ENCODE measurements around the gene GALK1. TPM values are rescaled to one million over a fixed set of nuclear protein-coding genes. Genes with fewer than 3 reads are reported as not detected.

GALK1 gene
- polyA plus RNA-seq, 3 donors = 44.8 to 108 (median 84.3) TPM

DNA sequence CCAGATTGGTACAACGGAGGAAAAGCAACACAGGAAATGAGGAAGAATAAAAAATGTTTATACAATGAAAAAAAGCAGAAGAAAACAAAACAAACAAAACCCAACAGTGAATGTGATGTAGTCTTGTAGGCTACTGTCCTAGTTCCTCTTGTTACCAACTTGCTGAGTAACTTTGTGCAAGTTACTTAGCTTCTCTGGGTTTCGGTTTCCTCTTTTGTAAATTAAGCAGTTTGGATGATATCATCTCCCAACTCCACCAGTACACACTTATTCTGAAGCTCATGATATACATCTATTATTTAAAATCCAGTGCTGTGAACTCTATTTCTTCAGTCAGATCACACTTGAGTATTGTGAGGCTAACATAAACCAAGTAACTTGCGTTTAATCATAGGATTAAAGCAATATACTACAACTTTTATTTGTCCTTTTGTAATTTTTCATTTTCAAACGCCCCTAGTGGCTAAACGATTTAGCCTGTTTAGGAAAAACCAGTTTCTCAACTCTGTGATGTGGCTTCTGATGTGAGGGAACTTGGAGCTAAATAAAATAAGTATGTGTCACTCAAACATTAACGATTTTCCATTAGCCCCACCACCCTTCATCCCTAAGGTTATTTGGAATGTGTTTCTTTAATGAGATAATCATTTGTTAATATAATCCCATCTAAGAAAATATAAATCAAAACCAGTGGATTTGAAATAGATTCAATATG is 18.2 kb upstream of the GALK1 start:
- intact Hi-C loops (cut with micrococcal nuclease) = loop anchor here in 1 of 2 donors (10.0 kb wide), 1 partner anchor 192 kb away; the partner anchor contains the start of genes ACOX1 and TEN1
- Mint-ChIP-seq H3K4me3 (peak overlapping the region; percentile 72 to 86), H3K4me1 (peaks cover 43% of the 10 kb centered on the region), H3K36me3 (peaks cover 8 to 10% of the 10 kb centered on the region in 2 donors), H3K27ac (peak overlapping the region; percentile 97 to 99 (median 98)), H3K9me3 (peaks cover 0 to 6% (median 0%) of the 10 kb centered on the region in 7 donors), H3K27me3 (ENCODE audit: low read depth in 3 of 3) (peaks cover 0 to 2% (median 1%) of the 10 kb centered on the region in 3 donors)
- H3K36me3 ChIP-seq (replicated peaks in 1 of 2; ENCODE audit: control insufficient read depth in 1 of 2, insufficient read depth in 2 of 2, low read length in 2 of 2) = peaks cover 8 to 9% of the 10 kb centered on the region in 2 donors
- H3K9me3 ChIP-seq (replicated peaks in 1 of 2; ENCODE audit: control insufficient read depth in 1 of 2, insufficient read depth in 1 of 2, low read length in 2 of 2) = no peaks in the 10 kb centered on the region
- no CpG with 5 or more reads among the region's 6 CpGs for WGBS (ENCODE audit: insufficient coverage)
- no peak overlapping the region for H2AFZ ChIP-seq (ENCODE audit: insufficient read depth, low read depth, low read length, poor library complexity, severe bottlenecking)
- H4K20me1 ChIP-seq (ENCODE audit: insufficient read depth, low read length) = peaks cover 13% of the 10 kb centered on the region
- H3K4me3 ChIP-seq (replicated peaks in 1 of 3; ENCODE audit: low read depth in 2 of 3, low read length in 3 of 3) = peak overlapping the region in 1 of 3 experiments; percentile 77
- no peak overlapping the region for H3K9ac ChIP-seq (ENCODE audit: insufficient read depth, low read length, poor library complexity, severe bottlenecking)
- TF ChIP-seq CTCF (IDR thresholded peaks at IDR 0.05) = peak; percentile 94
- DNase-seq = peak; percentile 83 to 97 (median 95)
- H3K27me3 ChIP-seq (ENCODE audit: control insufficient read depth in 2 of 2, insufficient read depth in 2 of 2, low read length in 2 of 2) = no peaks in the 10 kb centered on the region
- H3K4me2 ChIP-seq (replicated peaks; ENCODE audit: extremely low read depth, low read length, poor library complexity, severe bottlenecking) = peak overlapping the region; percentile 85
- peak overlapping the region; percentile 97 to 100 for H3K27ac ChIP-seq (ENCODE audit: low read depth in 1 of 2, low read length in 2 of 2)
- H3K79me2 ChIP-seq (ENCODE audit: insufficient read depth, low read length) = peaks cover 48% of the 10 kb centered on the region
- H3K4me1 ChIP-seq (ENCODE audit: control insufficient read depth in 1 of 2, insufficient read depth in 2 of 2, low read length in 2 of 2) = peaks cover 52 to 63% of the 10 kb centered on the region in 2 donors

DNA sequence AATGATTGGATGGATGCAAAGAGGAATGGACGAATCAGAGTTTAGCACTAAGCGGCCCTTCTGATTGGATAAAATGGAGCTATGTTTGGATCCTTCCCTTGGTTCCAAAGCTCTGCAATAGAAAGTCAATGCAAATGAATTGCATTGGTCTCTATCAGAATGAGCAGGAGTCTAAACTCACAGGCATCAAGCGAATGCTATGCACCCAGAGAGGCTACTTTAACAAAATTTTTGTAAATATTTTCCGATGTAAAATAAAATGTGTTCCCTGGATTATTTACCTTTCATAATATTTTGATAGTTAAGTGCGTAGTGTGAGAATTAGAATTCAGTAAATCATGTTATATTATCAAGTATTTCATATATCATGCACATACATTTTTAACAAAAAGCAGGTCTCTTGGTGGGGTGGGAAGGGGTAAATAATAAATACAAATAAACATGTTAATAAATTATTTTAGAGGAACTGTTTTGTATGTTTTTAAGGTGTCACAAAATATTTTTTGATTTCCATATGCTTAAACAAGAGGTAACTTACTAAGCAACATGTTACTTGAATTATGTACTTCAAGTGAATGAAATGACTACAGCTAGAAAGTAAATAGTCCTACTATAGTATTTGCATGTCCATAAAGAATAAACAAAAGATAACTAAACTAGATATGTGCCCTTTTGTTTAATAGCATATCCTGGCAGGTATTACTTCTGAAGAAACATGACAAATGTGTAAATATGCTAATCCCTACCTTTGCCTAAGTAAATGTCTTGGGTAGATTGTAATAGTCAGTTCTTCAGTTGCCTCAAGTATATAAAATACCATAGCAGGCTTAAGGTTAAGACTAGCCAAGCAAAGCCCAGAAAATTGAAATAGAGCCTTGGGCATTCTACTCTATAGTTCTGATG is 15.2 kb upstream of the GALK1 start:
- no peak for DNase-seq
- peaks cover 47% of the 10 kb centered on the region for H3K79me2 ChIP-seq (ENCODE audit: insufficient read depth, low read length)
- H3K27me3 Mint-ChIP-seq (ENCODE audit: low read depth in 3 of 3) = peaks cover 0 to 2% (median 1%) of the 10 kb centered on the region in 3 donors
- no peak for TF ChIP-seq CTCF (IDR thresholded peaks at IDR 0.05)
- peaks cover 28 to 38% of the 10 kb centered on the region in 2 donors for H3K36me3 Mint-ChIP-seq
- H2AFZ ChIP-seq (ENCODE audit: insufficient read depth, low read depth, low read length, poor library complexity, severe bottlenecking) = no peak overlapping the region
- peak overlapping the region in 1 of 3 experiments; percentile 99 for H3K4me3 ChIP-seq (replicated peaks in 1 of 3; ENCODE audit: low read depth in 2 of 3, low read length in 3 of 3)
- H3K4me2 ChIP-seq (replicated peaks; ENCODE audit: extremely low read depth, low read length, poor library complexity, severe bottlenecking) = peak overlapping the region; percentile 44
- H3K27me3 ChIP-seq (ENCODE audit: control insufficient read depth in 2 of 2, insufficient read depth in 2 of 2, low read length in 2 of 2) = no peaks in the 10 kb centered on the region
- H4K20me1 ChIP-seq (ENCODE audit: insufficient read depth, low read length) = peaks cover 43% of the 10 kb centered on the region
- peaks cover 22 to 31% of the 10 kb centered on the region in 2 donors for H3K36me3 ChIP-seq (replicated peaks in 1 of 2; ENCODE audit: control insufficient read depth in 1 of 2, insufficient read depth in 2 of 2, low read length in 2 of 2)
- no peaks in the 10 kb centered on the region for H3K9me3 ChIP-seq (replicated peaks in 1 of 2; ENCODE audit: control insufficient read depth in 1 of 2, insufficient read depth in 1 of 2, low read length in 2 of 2)
- intact Hi-C loops (cut with micrococcal nuclease) = loop anchor here (5.0 to 10.0 kb wide), 4 partner anchors 67 to 485 kb away; partner anchors contain the start of genes ACOX1 (in 1 of the 2), TEN1 (in 1 of the 2), UBALD2 (in 1 of the 2) and WBP2 (in 1 of the 2)
- peak overlapping the region in 1 of 2 donors; percentile 95 for H3K27ac ChIP-seq (ENCODE audit: low read depth in 1 of 2, low read length in 2 of 2)
- H3K4me3 Mint-ChIP-seq = peak overlapping the region in 1 of 2 donors; percentile 99
- peak overlapping the region; percentile 96 to 99 (median 98) for H3K27ac Mint-ChIP-seq
- peaks cover 49 to 64% of the 10 kb centered on the region in 2 donors for H3K4me1 ChIP-seq (ENCODE audit: control insufficient read depth in 1 of 2, insufficient read depth in 2 of 2, low read length in 2 of 2)
- no peak overlapping the region for H3K9ac ChIP-seq (ENCODE audit: insufficient read depth, low read length, poor library complexity, severe bottlenecking)
- H3K4me1 Mint-ChIP-seq = peaks cover 44% of the 10 kb centered on the region
- WGBS (ENCODE audit: insufficient coverage) = no CpG with 5 or more reads among the region's 5 CpGs
- peaks cover 0 to 8% (median 0%) of the 10 kb centered on the region in 7 donors for H3K9me3 Mint-ChIP-seq
